ENCODE measurements around the gene GRAMD4.
"Not testable (repeated sequence)": the region's sequence is repeated elsewhere in the genome, so short reads cannot be mapped to it uniquely, and the experiment has no call there.

The GRAMD4 gene

GRCh38 chr22:46622081-46622521 lies 1.9 kb downstream of the GRAMD4 start:
- DNase-seq = no peak

GRCh38 chr22:46625113-46625842 lies 5.1 kb downstream of the GRAMD4 start:
- DNase-seq = no peak

- DNase-seq = no peak
Measured at GRCh38 chr22:46625843-46626349, 5.7 kb downstream of the GRAMD4 start.

- no peak for DNase-seq
Measured at GRCh38 chr22:46626356-46626755, 6.2 kb downstream of the GRAMD4 start.

GRCh38 chr22:46626911-46627805 lies 7.0 kb downstream of the GRAMD4 start:
- DNase-seq = no peak

- DNase-seq = no peak
Measured at GRCh38 chr22:46627806-46628482, 7.8 kb downstream of the GRAMD4 start.

- DNase-seq = no peak
Measured at GRCh38 chr22:46628756-46629155, 8.6 kb downstream of the GRAMD4 start.

- no peak for DNase-seq
Measured at GRCh38 chr22:46629291-46629690, 9.1 kb downstream of the GRAMD4 start.

- DNase-seq = no peak
Measured at GRCh38 chr22:46631113-46631512, 10.9 kb downstream of the GRAMD4 start.

GRCh38 chr22:46632646-46633249 lies 12.6 kb downstream of the GRAMD4 start:
- no peak for DNase-seq

- DNase-seq = no peak
Measured at GRCh38 chr22:46633334-46633890, 13.2 kb downstream of the GRAMD4 start.

GRCh38 chr22:46634011-46634699 lies 14.0 kb downstream of the GRAMD4 start:
- DNase-seq = no peak

GRCh38 chr22:46634973-46635685 lies 14.9 kb downstream of the GRAMD4 start:
- DNase-seq = not testable (repeated sequence)

GRCh38 chr22:46635756-46636155 lies 15.6 kb downstream of the GRAMD4 start:
- DNase-seq = no peak

- DNase-seq = no peak
Measured at GRCh38 chr22:46636221-46637002, 16.2 kb downstream of the GRAMD4 start.

GRCh38 chr22:46637711-46638600 lies 17.8 kb downstream of the GRAMD4 start:
- no peak for DNase-seq

GRCh38 chr22:46638601-46639431 lies 18.6 kb downstream of the GRAMD4 start:
- DNase-seq = no peak

- DNase-seq = no peak
Measured at GRCh38 chr22:46639843-46640242, 19.7 kb downstream of the GRAMD4 start.
